Measurements from ENCODE around the gene CTBP1. TPM values are rescaled to one million over a fixed set of nuclear protein-coding genes. Genes with fewer than 3 reads are reported as not detected.

Gene CTBP1
- total RNA-seq, 1 experiment from 2014 or later = 184 TPM

DNA sequence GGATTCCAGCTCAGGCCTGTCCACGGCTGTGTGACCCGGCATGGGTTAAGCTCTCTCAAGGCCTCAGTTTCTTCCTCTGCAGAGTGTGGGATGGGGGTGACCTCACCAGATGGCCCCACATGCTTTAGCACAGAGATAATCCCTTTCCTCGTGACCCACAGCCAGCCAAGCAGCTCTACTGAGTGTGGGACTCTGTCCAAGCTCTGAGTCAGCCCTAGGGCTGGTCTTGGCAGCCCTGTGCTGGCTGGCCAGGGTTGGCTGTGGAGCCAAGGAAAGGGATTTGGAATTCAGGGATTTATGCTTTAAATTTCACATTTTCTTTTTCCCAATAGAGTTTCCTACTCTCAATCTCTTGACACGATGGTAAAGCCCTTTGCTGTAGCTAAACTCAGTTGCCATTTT lies 56.8 kb downstream of the CTBP1 start:
- no peaks in the 10 kb centered on the region for H3K4me1 ChIP-seq
- no peak for TF ChIP-seq CTCF (IDR thresholded peaks at IDR 0.05; ENCODE audit: insufficient read depth in 1 of 2, low read depth in 1 of 2, low read length in 1 of 2, severe bottlenecking in 1 of 2, unreplicated experiment in 1 of 2)
- BruUV-seq (replicated peaks) = no TSS peak
- no peaks in the 10 kb centered on the region for H3K9me3 ChIP-seq
- no peaks in the 10 kb centered on the region for H3K27me3 ChIP-seq (replicated peaks; ENCODE audit: control insufficient read depth, insufficient read depth, low read length)
- Mint-ChIP-seq H3K4me1 (ENCODE audit: low read depth, unreplicated experiment) (no peaks in the 10 kb centered on the region), H3K9me3 (ENCODE audit: unreplicated experiment) (no peaks in the 10 kb centered on the region), H3K36me3 (ENCODE audit: insufficient read depth, unreplicated experiment) (no peaks in the 10 kb centered on the region), H3K27ac (ENCODE audit: unreplicated experiment) (no peak overlapping the region), H3K4me3 (ENCODE audit: unreplicated experiment) (no peak overlapping the region), H3K27me3 (ENCODE audit: insufficient read depth, unreplicated experiment) (peaks cover 6% of the 10 kb centered on the region)
- no peak overlapping the region for H3K4me3 ChIP-seq (ENCODE audit: low read depth, low read length)
- H3K36me3 ChIP-seq (ENCODE audit: control insufficient read depth, insufficient read depth, low read length) = no peaks in the 10 kb centered on the region
- ChIA-PET CTCF (interaction anchor here (0.7 kb wide), 1 partner anchor 26 kb away, joined by 3 read pairs; no protein-coding TSS in a partner anchor), POLR2A (no interaction called here)
- intact Hi-C loops (cut with micrococcal nuclease; ENCODE audit: unreplicated experiment) = no loop called here
- DNase-seq = no peak

DNA sequence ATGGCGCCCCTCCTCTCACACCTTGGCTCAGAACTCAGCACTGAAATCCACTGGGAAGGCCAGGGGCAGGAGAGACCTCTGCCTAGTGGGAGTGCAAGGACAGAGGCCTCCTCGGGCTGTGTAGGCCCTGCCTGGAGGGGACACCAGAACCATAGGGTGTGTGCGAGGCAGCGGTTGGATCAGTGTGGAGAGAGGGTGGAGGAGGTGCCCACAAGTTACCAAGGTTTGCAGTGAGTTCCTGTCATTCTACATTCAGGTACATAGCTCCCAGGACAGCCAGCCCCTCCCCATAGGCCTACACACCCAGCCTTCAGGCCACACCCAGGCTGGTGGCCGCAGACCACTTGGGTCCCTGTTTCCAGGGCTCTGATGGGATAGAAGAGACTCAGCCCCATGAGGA lies 57.3 kb downstream of the CTBP1 start:
- Histone ChIP-seq H3K9me3 (no peaks in the 10 kb centered on the region), H3K27me3 (replicated peaks; ENCODE audit: control insufficient read depth, insufficient read depth, low read length) (no peaks in the 10 kb centered on the region), H3K4me1 (no peaks in the 10 kb centered on the region), H3K36me3 (ENCODE audit: control insufficient read depth, insufficient read depth, low read length) (no peaks in the 10 kb centered on the region), H3K4me3 (ENCODE audit: low read depth, low read length) (no peak overlapping the region)
- DNase-seq = peak in 1 of 2 experiments; percentile 21
- H3K4me1 Mint-ChIP-seq (ENCODE audit: low read depth, unreplicated experiment) = no peaks in the 10 kb centered on the region
- H3K27me3 Mint-ChIP-seq (ENCODE audit: insufficient read depth, unreplicated experiment) = peaks cover 6% of the 10 kb centered on the region
- TF ChIP-seq CTCF (IDR thresholded peaks at IDR 0.05; ENCODE audit: insufficient read depth in 1 of 2, low read depth in 1 of 2, low read length in 1 of 2, severe bottlenecking in 1 of 2, unreplicated experiment in 1 of 2) = no peak
- ChIA-PET CTCF (interaction anchor here (0.7 kb wide), 1 partner anchor 26 kb away, joined by 3 read pairs; no protein-coding TSS in a partner anchor), POLR2A (no interaction called here)
- H3K9me3 Mint-ChIP-seq (ENCODE audit: unreplicated experiment) = no peaks in the 10 kb centered on the region
- intact Hi-C loops (cut with micrococcal nuclease; ENCODE audit: unreplicated experiment) = no loop called here
- no peaks in the 10 kb centered on the region for H3K36me3 Mint-ChIP-seq (ENCODE audit: insufficient read depth, unreplicated experiment)
- no peak overlapping the region for H3K4me3 Mint-ChIP-seq (ENCODE audit: unreplicated experiment)
- no TSS peak for BruUV-seq (replicated peaks)
- H3K27ac Mint-ChIP-seq (ENCODE audit: unreplicated experiment) = no peak overlapping the region

DNA sequence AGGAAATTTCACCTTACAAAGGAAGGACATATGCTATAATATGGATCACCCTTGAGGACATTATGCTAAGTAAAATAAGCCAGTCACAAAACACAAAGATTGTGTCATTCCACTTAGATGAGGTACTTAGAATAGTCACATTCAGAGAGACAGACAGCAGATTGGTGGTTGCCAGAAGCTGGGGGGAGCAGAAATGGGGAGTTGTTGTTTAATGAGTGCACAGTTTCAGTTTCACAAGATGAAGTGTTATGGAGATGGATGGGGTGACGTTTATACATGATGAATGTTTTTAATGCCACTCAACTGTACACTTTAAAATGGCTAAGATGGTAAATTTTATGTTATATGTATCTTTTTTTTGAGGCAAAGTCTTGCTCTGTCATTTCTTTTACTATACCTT lies 61.7 kb downstream of the CTBP1 start:
- Histone ChIP-seq H3K36me3 (ENCODE audit: control insufficient read depth, insufficient read depth, low read length) (no peaks in the 10 kb centered on the region), H3K9me3 (no peaks in the 10 kb centered on the region), H3K4me3 (ENCODE audit: low read depth, low read length) (no peak overlapping the region), H3K27me3 (replicated peaks; ENCODE audit: control insufficient read depth, insufficient read depth, low read length) (no peaks in the 10 kb centered on the region), H3K4me1 (no peaks in the 10 kb centered on the region)
- no peak overlapping the region for H3K27ac Mint-ChIP-seq (ENCODE audit: unreplicated experiment)
- no peaks in the 10 kb centered on the region for H3K36me3 Mint-ChIP-seq (ENCODE audit: insufficient read depth, unreplicated experiment)
- H3K4me3 Mint-ChIP-seq (ENCODE audit: unreplicated experiment) = no peak overlapping the region
- H3K27me3 Mint-ChIP-seq (ENCODE audit: insufficient read depth, unreplicated experiment) = peaks cover 12% of the 10 kb centered on the region
- ChIA-PET POLR2A (no interaction called here), CTCF (no interaction called here)
- no peaks in the 10 kb centered on the region for H3K4me1 Mint-ChIP-seq (ENCODE audit: low read depth, unreplicated experiment)
- intact Hi-C loops (cut with micrococcal nuclease; ENCODE audit: unreplicated experiment) = no loop called here
- H3K9me3 Mint-ChIP-seq (ENCODE audit: unreplicated experiment) = no peaks in the 10 kb centered on the region
- BruUV-seq (replicated peaks) = no TSS peak
- DNase-seq = no peak
- TF ChIP-seq CTCF (IDR thresholded peaks at IDR 0.05; ENCODE audit: insufficient read depth in 1 of 2, low read depth in 1 of 2, low read length in 1 of 2, severe bottlenecking in 1 of 2, unreplicated experiment in 1 of 2) = no peak

Data from Caco-2 (cell line).